Activated naive CD4-positive, alpha-beta T cell treated with anti-CD3 and anti-CD28 coated beads for 36 hours (primary cell): ENCODE data around the gene GPS1. TPM values are rescaled to one million over a fixed set of nuclear protein-coding genes. Genes with fewer than 3 reads are reported as not detected.

ENCODE experiments used
- CTCF ChIA-PET: fragments of 350-600 bp; sonication (Branson Sonifier 250); formaldehyde crosslinking; loops from one replicate; lab custom pipeline; 2021; ENCODE audit warnings: antibody characterized with exemption; lab: Charles Lee
- DNase-seq: peaks from one replicate; pipeline ENCODE4 v3.0.0-alpha.2; 2020
- H3K27ac Mint-ChIP-seq: one replicate; pipeline ENCODE4 v1.8.0; 2021; ENCODE audit warnings: mild to moderate bottlenecking, mixed read lengths
- H3K27me3 Mint-ChIP-seq: one replicate; pipeline ENCODE4 v1.8.0; 2021; ENCODE audit warnings: low read depth, mixed read lengths
- H3K36me3 Mint-ChIP-seq: one replicate; pipeline ENCODE4 v1.8.0; 2021; ENCODE audit warnings: low read depth, mixed read lengths
- H3K4me1 Mint-ChIP-seq: one replicate; pipeline ENCODE4 v1.8.0; 2021; ENCODE audit warnings: low read depth, mixed read lengths
- H3K4me3 Mint-ChIP-seq: one replicate; pipeline ENCODE4 v1.8.0; 2021; ENCODE audit warnings: mild to moderate bottlenecking, moderate library complexity, mixed read lengths
- H3K9me3 Mint-ChIP-seq: one replicate; pipeline ENCODE4 v1.8.0; 2021; ENCODE audit warnings: mixed read lengths
- intact Hi-C: fragments of 100-400 bp; cut with micrococcal nuclease; formaldehyde crosslinking; loops from one replicate; pipeline ENCODE4 v1.15.1; 2023
- total RNA-seq, 2 experiments: library from RNA; stranded (reverse); gene quantifications; one replicate each; pipeline ENCODE4 v1.2.3, GENCODE V29; 2021

Gene GPS1
- total RNA-seq, 2 experiments from 2014 or later = 91.0 to 91.3 TPM

- CTCF ChIA-PET = no interaction called here
- Mint-ChIP-seq H3K36me3 (peaks cover 17% of the 10 kb centered on the region), H3K27me3 (no peaks in the 10 kb centered on the region), H3K4me1 (no peaks in the 10 kb centered on the region), H3K27ac (no peak overlapping the region), H3K4me3 (no peak overlapping the region), H3K9me3 (no peaks in the 10 kb centered on the region)
- intact Hi-C loops = no loop called here
- DNase-seq = no peak
Observed at GRCh38 chr17:82090549-82091263, 39.0 kb downstream of the GPS1 start.

- Mint-ChIP-seq H3K27ac (no peak overlapping the region), H3K9me3 (no peaks in the 10 kb centered on the region), H3K27me3 (no peaks in the 10 kb centered on the region), H3K4me1 (peaks cover 2% of the 10 kb centered on the region), H3K36me3 (peaks cover 19% of the 10 kb centered on the region), H3K4me3 (no peak overlapping the region)
- intact Hi-C loops = no loop called here
- CTCF ChIA-PET = no interaction called here
- DNase-seq = no peak
Observed at GRCh38 chr17:82091264-82092066, 39.8 kb downstream of the GPS1 start.

DNA sequence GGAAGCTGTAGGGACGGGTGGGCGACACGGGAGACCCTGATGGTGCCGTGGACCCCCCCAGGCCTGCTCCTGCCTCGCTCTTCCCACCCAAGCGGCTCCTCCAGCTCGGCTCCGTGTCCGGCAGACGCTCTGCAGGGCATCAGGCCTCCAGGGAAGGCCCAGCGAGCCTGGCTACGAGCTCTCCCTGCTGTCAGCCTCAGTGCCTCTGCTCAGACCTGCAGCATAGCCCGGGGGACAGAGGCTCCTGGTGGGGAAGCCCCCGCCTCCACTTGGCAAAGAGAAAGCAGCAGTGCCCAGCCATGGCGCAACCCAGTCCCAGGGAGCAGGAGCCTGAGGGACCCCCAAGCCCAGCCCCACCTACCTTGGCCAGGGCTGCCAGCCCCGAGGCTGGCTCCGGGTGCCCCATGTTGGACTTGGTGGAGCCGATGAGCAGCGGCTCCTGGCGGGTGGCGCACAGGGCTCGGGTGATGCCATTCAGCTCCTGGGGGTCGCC, 40.4 kb downstream of the GPS1 start:
- no peak for DNase-seq

GRCh38 chr17:82092628-82092994, 40.9 kb downstream of the GPS1 start:
- H3K36me3 Mint-ChIP-seq = peaks cover 19% of the 10 kb centered on the region
- no peak overlapping the region for H3K27ac Mint-ChIP-seq
- H3K4me3 Mint-ChIP-seq = no peak overlapping the region
- CTCF ChIA-PET = no interaction called here
- intact Hi-C loops = no loop called here
- H3K9me3 Mint-ChIP-seq = no peaks in the 10 kb centered on the region
- peaks cover 2% of the 10 kb centered on the region for H3K4me1 Mint-ChIP-seq
- no peak for DNase-seq
- no peaks in the 10 kb centered on the region for H3K27me3 Mint-ChIP-seq

More for the DNA sequence above, 40.4 kb downstream of the GPS1 start:
- H3K36me3 Mint-ChIP-seq = peaks cover 19% of the 10 kb centered on the region
- H3K9me3 Mint-ChIP-seq = no peaks in the 10 kb centered on the region
- no peak overlapping the region for H3K27ac Mint-ChIP-seq
- CTCF ChIA-PET = no interaction called here
- H3K4me3 Mint-ChIP-seq = no peak overlapping the region
- peaks cover 2% of the 10 kb centered on the region for H3K4me1 Mint-ChIP-seq
- intact Hi-C loops = no loop called here
- H3K27me3 Mint-ChIP-seq = no peaks in the 10 kb centered on the region

DNA sequence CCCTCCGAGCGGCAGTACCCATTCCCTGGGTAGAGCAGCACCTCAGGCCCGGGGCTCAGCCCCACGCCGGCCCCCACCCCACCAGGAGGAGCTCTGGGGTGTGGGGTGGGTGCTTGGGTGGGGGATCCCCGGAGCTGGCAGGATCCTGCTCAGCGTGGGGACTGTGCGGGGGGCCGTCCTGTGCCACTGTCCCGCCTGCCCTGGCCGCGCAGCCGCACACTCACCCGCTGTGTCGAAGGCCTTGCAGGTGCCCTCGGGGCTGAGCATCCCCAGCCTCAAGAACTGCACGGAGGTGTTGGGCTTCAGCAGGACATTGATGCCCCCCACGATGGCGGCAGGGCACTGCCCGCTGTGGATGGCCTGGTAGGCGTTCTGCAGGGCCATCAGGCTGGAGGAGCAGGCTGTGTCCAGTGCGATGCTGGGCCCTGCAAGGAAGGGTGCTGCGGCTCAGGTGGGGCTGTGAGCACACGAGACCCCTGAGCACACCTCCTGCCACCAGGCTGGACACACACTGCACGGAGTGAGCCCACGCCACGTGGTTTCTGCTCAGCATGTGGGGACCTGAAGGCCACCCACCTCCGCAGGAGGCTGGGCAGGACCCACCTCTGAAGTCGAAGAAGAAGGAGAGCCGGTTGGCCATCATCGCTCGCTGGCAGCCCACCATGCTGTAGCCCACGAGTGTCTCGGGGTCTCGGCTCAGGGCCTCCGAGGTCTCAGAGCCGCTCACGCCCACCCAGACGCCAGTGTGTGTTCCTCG, 41.5 kb downstream of the GPS1 start:
- intact Hi-C loops = no loop called here
- no peak overlapping the region for H3K4me3 Mint-ChIP-seq
- no peak for DNase-seq

GRCh38 chr17:82094931-82095776, 43.5 kb downstream of the GPS1 start:
- no peak for DNase-seq
- Mint-ChIP-seq H3K4me3 (no peak overlapping the region), H3K27me3 (no peaks in the 10 kb centered on the region), H3K27ac (no peak overlapping the region), H3K9me3 (no peaks in the 10 kb centered on the region), H3K4me1 (peaks cover 8% of the 10 kb centered on the region), H3K36me3 (peaks cover 17% of the 10 kb centered on the region)
- intact Hi-C loops = no loop called here
- CTCF ChIA-PET = no interaction called here

More for the DNA sequence above, 41.5 kb downstream of the GPS1 start:
- CTCF ChIA-PET = no interaction called here
- H3K27ac Mint-ChIP-seq = no peak overlapping the region
- no peaks in the 10 kb centered on the region for H3K27me3 Mint-ChIP-seq
- peaks cover 2% of the 10 kb centered on the region for H3K4me1 Mint-ChIP-seq
- peaks cover 17% of the 10 kb centered on the region for H3K36me3 Mint-ChIP-seq
- H3K9me3 Mint-ChIP-seq = no peaks in the 10 kb centered on the region

DNA sequence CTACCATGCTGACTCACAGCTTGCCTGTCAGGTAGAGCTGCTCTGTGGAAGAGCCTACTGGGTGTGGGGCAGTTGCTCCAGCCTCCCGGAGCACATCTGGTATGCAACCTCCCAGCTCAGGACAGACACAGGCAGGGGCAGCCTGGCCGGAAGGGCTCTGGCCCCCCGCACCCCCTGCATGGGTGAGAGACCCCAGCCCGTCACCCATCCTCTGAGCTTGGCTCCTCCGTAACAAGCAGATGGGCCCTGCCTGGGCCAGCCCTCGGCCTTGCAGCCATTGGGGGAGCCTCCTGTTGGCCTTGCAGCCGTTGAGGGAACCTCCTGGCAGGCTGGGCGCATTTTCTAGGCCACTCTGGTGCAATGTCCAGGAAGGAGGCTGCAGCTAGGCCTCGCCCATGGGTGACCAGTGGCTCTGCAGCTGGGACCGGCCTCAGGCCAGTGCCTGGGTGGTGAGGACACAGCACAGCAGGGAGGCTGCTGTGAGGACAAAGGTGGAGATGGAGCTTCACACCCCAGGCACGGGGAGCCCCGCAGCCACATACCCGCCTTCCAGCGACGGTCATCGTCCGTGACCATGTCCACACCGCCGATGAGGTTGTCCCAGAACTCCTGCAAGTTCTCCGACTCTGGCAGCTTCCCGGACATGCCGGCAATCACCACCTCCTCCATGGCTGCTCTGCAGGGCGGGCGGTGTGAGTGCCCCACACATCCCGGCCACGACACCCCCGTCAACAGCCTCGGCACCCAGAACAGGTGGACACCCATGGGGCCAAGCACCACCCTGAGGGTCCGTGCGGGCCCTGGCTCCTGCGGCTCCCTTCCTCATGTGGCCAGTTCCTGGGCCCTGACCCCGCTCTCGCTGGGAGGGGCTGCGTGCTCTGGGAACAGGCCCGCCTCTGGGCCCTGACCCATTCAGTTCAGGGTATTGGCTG, 44.3 kb downstream of the GPS1 start:
- Mint-ChIP-seq H3K9me3 (no peaks in the 10 kb centered on the region), H3K27ac (peak overlapping the region; percentile 61), H3K27me3 (no peaks in the 10 kb centered on the region), H3K4me1 (peaks cover 13% of the 10 kb centered on the region), H3K36me3 (peaks cover 14% of the 10 kb centered on the region), H3K4me3 (peak overlapping the region; percentile 72)
- CTCF ChIA-PET = no interaction called here
- intact Hi-C loops = no loop called here
- DNase-seq = no peak

- H3K4me1 Mint-ChIP-seq = peaks cover 14% of the 10 kb centered on the region
- H3K9me3 Mint-ChIP-seq = no peaks in the 10 kb centered on the region
- DNase-seq = no peak
- no peaks in the 10 kb centered on the region for H3K27me3 Mint-ChIP-seq
- peaks cover 13% of the 10 kb centered on the region for H3K36me3 Mint-ChIP-seq
- peak overlapping the region; percentile 61 for H3K27ac Mint-ChIP-seq
- intact Hi-C loops = no loop called here
- CTCF ChIA-PET = no interaction called here
- H3K4me3 Mint-ChIP-seq = peak overlapping the region; percentile 72
Observed at GRCh38 chr17:82096709-82097183, 45.0 kb downstream of the GPS1 start.

- H3K9me3 Mint-ChIP-seq = no peaks in the 10 kb centered on the region
- intact Hi-C loops = no loop called here
- peaks cover 14% of the 10 kb centered on the region for H3K4me1 Mint-ChIP-seq
Observed at GRCh38 chr17:82097184-82097918, 45.7 kb downstream of the GPS1 start.

GRCh38 chr17:82097919-82098168, 46.1 kb downstream of the GPS1 start:
- no peaks in the 10 kb centered on the region for H3K9me3 Mint-ChIP-seq
- H3K4me1 Mint-ChIP-seq = peaks cover 14% of the 10 kb centered on the region
- peak overlapping the region; percentile 75 for H3K4me3 Mint-ChIP-seq
- no peaks in the 10 kb centered on the region for H3K27me3 Mint-ChIP-seq
- CTCF ChIA-PET = no interaction called here
- peak overlapping the region; percentile 63 for H3K27ac Mint-ChIP-seq
- intact Hi-C loops = loop anchor here (1.0 to 2.0 kb wide), 12 partner anchors 8 to 238 kb away; partner anchors contain the start of genes DCXR, DUS1L, LRRC45 and P4HB
- no peak for DNase-seq
- peaks cover 13% of the 10 kb centered on the region for H3K36me3 Mint-ChIP-seq

More at GRCh38 chr17:82097184-82097918, 45.7 kb downstream of the GPS1 start:
- peaks cover 13% of the 10 kb centered on the region for H3K36me3 Mint-ChIP-seq
- H3K27me3 Mint-ChIP-seq = no peaks in the 10 kb centered on the region
- CTCF ChIA-PET = no interaction called here
- H3K4me3 Mint-ChIP-seq = peak overlapping the region; percentile 75
- peak overlapping the region; percentile 61 for H3K27ac Mint-ChIP-seq
- peak; percentile 35 for DNase-seq
